Stimulated activated CD4-positive, alpha-beta T cell treated with anti-CD3 and anti-CD28 coated beads, Interleukin-12 subunit alpha, Interleukin-12 subunit beta, amount 100 ng/mL, for 48 hours (primary cell): ENCODE data around the gene ADGRF3.
"Not testable (repeated sequence)": the region's sequence is repeated elsewhere in the genome, so short reads cannot be mapped to it uniquely, and the experiment has no call there.

Experiments used
- DNase-seq, 3 donors: peaks; one replicate each; pipeline ENCODE4 v3.0.0-alpha.2; 2020; ENCODE audit warnings: low read depth in 2 of 3, low spot score in 1 of 3

Gene ADGRF3

DNA sequence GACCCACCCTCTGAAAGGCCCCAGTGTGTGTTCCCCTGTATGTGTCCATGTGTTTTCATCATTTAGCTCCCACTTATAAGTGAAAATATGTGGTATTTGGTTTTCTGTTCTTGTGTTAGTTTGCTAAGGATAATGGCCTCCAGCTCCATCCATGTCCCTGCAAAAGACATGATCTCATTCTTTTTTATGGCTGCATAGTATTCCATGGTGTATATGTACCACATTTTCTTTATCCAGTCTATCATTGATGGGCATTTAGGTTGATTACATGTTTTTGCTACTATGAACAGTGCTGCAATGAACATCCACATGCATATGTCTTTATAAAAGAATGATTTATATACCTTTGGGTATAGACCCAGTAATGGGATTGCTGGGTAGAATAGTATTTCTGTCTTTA lies 22.1 kb downstream of the ADGRF3 start:
- not testable (repeated sequence) for DNase-seq

- DNase-seq, result no peak
These were observed 27.6 kb downstream of the ADGRF3 start for GRCh38 chr2:26318950-26319349.

- DNase-seq, result no peak
These were observed 29.0 kb downstream of the ADGRF3 start for GRCh38 chr2:26317377-26318105.

- DNase-seq, result no peak
These were observed 29.7 kb downstream of the ADGRF3 start for GRCh38 chr2:26316845-26317244.

DNA sequence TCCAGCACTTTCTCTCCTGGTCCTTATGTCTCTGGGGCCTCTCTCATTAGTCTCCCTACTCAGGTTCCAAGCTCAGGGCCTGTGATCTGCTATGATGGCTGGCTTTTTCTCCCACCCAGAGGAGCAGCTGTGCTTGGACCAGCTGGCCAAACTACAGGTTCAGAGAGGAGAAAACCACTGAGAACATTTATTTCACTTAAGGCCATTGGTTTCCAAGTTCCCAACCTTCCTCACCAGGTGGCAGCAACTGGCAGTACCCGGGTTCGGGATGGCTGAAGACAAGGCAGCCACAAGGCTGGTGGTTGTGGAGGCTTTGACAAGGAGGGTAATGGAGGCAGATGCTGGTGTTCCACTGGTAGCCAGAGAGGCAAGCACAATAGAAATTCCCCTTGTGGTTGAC lies 30.5 kb downstream of the ADGRF3 start:
- no peak for DNase-seq

DNA sequence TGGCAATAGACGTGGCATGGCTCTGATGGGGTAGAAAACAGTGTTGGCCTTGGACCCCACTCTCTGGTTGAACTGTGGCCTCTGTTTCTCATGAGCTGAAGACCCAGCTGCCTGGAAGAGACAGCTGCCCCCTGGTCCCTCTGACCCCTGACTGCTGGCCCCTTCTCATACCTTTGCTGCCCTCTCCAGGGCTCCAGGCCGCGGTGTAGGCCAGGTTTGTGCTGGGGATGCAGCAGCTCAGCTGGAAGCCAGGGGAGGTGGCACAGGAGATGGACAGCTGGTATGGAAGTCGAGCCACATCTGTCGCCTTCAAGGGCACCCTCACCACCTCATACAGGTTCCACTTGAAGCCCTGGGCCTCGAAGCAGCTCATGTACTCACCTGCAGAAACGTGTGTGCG lies 32.3 kb downstream of the ADGRF3 start:
- no peak for DNase-seq

GRCh38 chr2:26313446-26313845 lies 33.1 kb downstream of the ADGRF3 start:
- DNase-seq, result no peak

- DNase-seq, result no peak
These were observed 34.1 kb downstream of the ADGRF3 start for GRCh38 chr2:26312471-26312870.

DNA sequence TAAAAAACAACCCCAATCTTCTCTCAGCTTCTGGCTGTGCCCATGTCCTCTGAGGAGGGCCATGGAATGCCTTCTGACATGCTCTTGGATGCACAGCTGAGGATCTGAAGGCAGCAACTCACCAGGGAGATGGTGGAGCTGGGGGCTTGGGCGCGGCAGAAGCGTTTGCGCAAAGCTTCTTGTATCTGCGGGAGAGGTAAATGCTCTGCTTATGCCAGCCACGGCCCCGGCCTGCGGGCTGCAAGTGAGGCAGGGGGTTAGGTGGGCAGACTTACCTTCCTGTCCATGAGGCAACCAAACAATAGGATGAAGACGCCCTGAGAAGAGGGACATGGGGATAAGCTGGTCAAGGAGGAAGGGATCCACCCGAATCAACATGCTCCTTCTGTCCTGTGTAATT lies 36.7 kb downstream of the ADGRF3 start:
- no peak for DNase-seq

GRCh38 chr2:26305540-26305939 lies 41.0 kb downstream of the ADGRF3 start:
- no peak for DNase-seq

- DNase-seq, result not testable (repeated sequence)
These were observed 41.5 kb downstream of the ADGRF3 start for GRCh38 chr2:26305094-26305493.

- DNase-seq, result no peak
These were observed 43.7 kb downstream of the ADGRF3 start for GRCh38 chr2:26302846-26303245.

- peak in 1 of 3 donors; percentile 3 for DNase-seq
These were observed 46.2 kb downstream of the ADGRF3 start for GRCh38 chr2:26300234-26300925.

DNA sequence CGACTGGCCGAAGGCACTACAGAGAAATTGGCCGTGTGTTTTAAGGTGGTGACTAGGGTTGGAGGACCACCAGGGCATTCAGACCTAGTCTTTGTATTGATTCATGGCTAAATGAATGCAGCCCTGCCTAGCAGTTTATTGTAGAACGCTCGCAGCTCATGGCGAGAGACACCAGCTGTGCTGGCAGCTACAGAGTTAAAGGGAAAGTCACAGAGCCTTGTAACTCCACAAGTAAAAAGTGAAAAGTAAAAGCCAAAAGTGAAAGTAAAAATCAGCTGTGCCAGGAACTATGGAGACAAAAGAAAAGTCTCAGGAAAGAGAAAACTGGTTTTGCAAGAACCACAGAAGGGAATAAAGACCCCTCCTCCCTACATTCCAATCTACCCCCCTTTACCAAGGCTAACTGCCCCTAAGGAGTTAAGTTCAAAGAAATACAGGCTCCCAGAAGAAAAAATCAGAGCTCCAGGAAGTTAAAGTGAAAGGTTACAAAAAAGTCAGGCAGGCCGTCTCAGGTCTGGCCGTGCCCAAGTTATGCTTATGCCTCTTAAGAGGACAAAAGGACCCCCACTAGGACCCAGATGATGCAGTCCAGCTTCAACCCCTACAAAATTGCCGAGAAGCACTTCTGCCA lies 47.0 kb downstream of the ADGRF3 start:
- peak in 1 of 3 donors; percentile 17 for DNase-seq

GRCh38 chr2:26298638-26299393 lies 47.8 kb downstream of the ADGRF3 start:
- DNase-seq, result peak in 2 of 3 donors; percentile 15 to 16

DNA sequence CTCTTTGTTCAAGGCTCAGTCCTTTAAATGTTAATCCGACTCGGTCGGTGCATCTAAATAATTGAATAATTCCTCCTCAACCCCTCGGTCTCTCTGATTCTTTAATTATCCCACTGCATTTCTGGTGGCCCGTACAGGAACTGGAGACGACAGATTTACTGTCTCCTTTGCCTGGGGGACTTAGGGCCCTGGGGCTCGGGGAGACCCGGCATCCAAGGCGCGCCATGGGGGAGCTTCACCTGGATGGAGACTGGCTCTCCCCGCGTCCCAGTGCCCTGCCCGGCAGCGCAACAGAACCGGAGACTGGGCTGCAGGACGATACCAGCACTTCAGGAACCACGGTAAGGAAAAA lies 48.3 kb downstream of the ADGRF3 start:
- no peak for DNase-seq

- no peak for DNase-seq
These were observed 49.5 kb downstream of the ADGRF3 start for GRCh38 chr2:26297061-26297460.

DNA sequence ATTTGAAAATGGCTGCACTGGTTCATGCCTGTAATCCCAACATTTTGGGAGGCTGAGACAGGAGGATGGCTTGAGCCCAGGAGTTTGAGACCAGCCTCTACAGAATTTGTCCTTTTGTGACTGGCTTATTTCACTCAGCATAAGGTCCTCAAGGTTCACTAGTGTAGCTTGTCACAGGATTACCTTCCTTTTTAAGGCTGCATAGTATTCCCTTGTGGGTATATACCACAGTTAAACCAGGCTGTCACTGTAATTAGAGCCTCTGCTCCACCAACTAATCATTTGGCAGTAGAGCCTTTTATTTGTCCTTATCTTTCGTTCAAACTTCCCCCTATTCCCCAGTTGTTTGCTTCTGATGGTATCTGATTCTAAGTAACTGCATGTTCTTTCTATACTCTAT lies 51.1 kb downstream of the ADGRF3 start:
- no peak for DNase-seq

DNA sequence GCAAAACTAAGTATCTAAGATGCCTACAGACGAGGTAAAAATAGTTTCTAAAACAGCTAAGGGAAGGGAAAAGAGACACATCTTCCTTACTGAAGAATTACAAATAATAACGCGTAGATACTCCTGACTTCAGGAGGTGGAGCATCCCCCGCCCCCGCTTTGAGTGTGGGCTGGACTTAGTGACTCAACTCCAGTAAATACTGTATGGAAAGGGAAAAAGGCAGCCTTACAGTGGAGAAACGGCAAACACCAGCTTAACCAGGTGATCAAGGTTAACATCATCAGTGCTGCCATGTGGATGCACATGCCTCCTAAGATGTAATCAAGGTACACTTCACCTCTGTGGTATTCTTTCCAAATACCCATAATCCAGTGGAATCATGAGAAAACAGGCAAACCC lies 53.9 kb downstream of the ADGRF3 start:
- DNase-seq, result no peak

- no peak for DNase-seq
These were observed 56.6 kb downstream of the ADGRF3 start for GRCh38 chr2:26290001-26290400.

DNA sequence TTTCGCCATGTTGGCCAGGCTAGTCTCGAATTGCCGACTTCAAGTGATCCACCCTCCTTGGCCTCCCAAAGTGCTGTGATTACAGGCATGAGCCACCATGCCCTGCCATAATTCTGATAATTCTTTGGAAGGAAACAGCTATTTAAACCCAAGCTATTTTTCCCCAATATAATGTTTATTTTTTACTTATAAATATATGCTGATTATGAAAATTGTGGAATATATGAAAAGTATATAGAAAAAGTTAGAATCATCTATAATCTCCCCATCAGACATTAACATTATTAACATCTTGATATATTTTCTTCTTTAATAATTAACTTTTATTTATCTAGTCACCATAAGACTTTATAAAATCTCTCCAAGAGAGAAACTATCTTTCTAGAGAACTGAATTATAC lies 60.7 kb downstream of the ADGRF3 start:
- no peak for DNase-seq

DNA sequence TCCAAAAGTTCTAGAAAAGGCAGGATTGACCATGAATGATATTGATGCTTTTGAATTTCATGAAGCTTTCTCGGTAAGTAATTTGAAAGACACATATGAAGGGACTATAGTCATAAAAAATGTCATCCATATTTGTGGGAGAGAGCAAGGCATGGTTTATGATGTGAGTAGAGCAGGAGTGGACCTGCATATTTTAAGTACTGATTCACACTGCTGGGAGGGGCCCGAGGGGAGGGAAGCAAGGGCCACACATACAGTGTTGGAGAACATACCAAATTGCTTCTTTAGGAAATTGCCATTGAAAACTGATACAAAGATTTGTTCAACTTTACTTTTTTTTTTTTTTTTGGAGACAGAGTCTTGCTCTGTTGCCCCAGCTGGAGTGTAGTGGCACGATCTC lies 62.5 kb downstream of the ADGRF3 start:
- no peak for DNase-seq
